ENCODE results near the gene ADCY10.
"Not testable (repeated sequence)": the region's sequence is repeated elsewhere in the genome, so short reads cannot be mapped to it uniquely, and the experiment has no call there.

ADCY10 gene

DNA sequence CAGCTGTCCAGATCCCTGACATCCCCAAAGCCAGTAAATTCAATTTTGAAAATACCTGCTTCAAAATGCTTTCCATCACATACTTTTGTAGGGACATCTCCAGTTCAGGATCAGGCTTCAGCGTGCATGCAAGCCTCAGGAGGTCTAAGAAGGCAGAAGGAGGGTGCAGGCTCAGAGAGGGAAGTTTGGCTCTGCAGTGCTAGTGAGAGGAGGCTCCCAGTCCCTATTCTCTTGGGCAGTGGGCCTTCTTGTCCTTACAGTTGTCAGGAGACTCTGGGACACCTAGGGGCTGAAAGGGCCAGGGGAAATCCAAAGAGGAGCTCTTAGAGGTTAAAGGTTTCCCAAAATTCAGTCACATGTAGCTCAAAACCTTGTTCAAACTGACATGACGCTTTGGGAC lies 20.1 kb downstream of the ADCY10 start:
- DNase-seq (ENCODE audit: low read depth in 2 of 3, low spot score in 1 of 3): no peak

DNA sequence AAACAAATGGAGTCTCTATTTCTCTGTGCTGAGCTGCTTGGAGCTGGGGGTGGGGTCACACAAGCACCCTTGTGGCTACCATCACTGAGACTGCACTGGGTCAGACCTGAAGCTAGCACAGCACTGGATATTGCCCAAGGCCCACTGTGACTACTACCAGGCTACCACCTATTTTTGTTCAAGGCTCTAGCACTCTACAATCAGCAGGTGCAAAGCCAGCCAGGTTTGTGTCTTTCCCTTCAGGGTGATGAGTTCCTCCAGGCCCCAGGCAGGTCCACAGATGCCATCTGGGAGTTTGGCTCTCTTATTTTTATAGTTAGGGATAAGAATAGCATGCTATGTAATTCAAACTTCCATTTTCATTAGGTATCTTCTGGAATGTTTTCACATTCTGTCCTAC lies 23.5 kb downstream of the ADCY10 start:
- DNase-seq (ENCODE audit: low read depth in 2 of 3, low spot score in 1 of 3): no peak

DNA sequence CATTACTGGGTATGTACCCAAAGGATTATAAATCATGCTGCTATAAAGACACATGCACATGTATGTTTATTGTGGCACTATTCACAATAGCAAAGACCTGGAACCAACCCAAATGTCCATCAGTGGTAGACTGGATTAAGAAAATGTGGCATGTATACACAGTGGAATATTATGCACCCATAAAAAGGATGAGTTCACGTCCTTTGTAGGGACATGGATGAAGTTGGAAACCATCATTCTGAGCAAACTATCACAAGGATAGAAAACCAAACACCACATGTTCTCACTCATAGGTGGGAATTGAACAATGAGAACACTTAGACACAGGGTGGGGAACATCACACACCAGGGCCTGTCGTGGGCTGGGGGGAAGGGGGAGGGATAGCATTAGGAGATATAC lies 26.7 kb downstream of the ADCY10 start:
- not testable (repeated sequence) for DNase-seq (ENCODE audit: low read depth in 2 of 3, low spot score in 1 of 3)

DNA sequence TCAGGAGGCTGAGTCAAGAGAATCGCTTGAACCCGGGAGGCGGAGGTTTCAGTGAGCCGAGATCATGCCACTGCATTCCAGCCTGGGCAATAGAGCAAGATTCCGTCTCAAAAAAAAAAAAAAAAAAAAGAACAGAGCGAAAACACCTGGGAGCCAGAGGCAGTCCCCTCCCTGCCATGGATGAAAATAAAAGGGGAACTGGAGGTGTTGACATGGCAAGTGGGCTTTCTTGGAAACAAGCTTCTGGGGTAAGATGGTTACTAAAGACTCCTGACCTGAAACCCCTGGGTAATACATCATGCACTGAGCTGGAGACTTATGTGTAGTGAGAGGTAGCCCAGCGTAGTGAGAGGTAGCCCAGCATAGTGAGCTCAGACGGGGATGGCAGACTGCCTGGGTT lies 31.6 kb downstream of the ADCY10 start:
- no peak for DNase-seq (ENCODE audit: low read depth in 2 of 3, low spot score in 1 of 3)

DNA sequence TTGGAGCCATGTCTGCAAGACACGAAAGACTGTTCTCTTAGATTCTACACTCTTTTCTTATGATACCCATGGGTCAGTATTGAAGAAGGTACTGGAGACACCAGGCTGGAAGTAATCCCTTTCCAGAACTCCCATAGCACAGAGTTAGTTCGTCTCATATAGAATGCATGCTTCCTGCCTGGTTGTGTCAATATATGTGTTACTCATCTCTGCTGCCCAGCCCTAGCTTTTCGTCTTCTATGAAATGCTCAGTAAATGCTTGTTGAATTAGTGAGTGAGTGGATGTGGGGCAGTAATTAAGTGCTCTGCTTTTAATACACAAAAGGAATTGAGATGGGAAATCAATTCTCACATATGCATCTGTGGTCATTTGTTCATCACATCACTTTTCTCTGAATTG lies 32.1 kb downstream of the ADCY10 start:
- no peak for DNase-seq (ENCODE audit: low read depth in 2 of 3, low spot score in 1 of 3)

DNA sequence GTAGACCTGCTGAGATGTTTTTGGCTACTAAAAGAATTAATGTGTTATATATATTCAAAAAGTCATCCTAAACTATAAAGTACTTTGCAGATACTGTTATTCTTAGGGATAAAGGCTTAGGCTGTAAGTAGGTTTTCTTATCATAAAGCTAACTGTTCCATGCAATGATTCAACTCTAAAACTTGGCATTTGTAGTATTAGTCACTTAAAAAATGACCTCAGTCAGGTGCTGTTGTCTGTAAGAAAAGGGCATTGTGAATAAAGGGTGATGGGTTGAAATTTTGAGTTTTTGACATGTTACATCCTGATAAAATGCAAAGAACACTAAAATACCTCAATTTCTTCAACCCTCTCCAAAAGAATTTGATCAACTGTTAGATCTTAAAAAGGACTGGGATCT lies 32.9 kb downstream of the ADCY10 start:
- no peak for DNase-seq (ENCODE audit: low read depth in 2 of 3, low spot score in 1 of 3)

DNA sequence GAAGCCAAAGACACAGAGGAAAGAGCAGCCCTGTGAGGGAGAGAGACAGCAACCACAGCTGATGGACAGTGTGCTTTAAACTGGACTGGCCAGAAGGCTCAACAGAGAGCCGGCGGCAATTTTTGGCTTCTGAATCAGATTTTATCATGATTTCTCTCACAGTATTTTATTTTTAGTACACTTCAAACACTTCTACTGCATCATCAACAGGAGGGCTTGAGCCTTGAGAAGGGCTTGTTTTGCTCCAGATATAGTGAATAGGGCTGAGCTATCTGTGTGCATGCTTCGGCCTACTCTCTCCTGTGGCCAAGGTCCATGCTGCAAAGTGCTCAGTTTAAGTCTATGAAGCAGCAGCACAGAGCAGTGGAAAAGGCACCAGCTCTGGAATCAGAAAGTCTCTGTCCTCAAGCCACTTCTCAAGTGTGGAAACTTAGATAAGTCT lies 33.3 kb downstream of the ADCY10 start:
- DNase-seq (ENCODE audit: low read depth in 2 of 3, low spot score in 1 of 3): no peak

DNA sequence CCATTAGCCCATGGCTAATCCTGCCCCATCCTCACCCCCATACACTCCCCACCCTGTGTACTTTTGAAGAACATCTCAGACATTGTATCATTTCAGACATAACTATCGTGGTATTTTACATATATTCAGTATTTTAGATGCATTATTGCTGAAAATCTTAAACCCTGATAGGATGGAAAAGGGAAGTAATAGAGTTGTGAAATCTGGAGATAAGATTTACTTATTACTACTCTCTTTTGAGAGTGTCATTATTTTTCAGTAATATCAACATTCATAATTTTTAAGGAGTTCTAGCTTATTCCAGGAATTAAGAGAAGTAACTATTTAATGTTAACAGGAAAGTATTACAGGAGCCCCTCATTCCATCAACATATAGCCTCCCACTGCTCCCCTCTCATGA lies 34.4 kb downstream of the ADCY10 start:
- DNase-seq (ENCODE audit: low read depth in 2 of 3, low spot score in 1 of 3): no peak

DNA sequence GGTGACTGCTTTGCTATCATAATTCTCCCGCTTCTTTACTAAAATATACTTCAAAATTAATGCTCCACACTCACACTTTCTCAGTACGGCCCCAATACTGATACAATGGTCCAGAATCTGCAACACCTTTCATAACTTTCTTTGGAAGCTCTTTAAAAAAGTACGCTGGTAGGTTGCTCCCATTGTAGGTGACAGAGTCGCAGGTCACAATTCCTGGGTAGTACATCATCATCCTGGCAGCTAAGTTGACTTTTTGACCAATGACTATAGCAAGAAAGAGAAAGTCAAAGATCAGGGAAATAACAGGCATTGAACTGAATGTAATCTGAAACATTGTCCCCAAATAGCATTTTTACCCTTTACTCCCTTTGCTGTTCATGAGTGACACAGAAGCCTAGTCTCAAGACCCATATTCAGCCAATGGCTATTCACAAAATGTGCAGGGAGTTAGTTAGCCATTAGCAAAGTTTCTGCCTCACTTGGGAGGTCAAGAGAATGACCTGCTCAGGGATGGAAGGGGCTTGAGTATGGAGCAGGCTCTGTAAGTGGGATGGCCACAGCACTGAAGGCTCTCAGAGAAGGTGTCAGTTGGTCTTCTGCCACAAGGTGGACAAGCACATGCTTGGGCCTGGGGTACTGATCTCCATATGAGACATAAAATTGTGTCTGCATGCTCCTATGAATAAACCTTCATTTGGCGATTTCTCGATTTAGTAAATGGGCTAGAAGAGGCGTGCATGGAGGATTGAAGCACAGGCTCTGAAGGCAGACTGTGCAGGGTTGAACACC lies 35.4 kb downstream of the ADCY10 start:
- no peak for DNase-seq (ENCODE audit: low read depth in 2 of 3, low spot score in 1 of 3)

DNA sequence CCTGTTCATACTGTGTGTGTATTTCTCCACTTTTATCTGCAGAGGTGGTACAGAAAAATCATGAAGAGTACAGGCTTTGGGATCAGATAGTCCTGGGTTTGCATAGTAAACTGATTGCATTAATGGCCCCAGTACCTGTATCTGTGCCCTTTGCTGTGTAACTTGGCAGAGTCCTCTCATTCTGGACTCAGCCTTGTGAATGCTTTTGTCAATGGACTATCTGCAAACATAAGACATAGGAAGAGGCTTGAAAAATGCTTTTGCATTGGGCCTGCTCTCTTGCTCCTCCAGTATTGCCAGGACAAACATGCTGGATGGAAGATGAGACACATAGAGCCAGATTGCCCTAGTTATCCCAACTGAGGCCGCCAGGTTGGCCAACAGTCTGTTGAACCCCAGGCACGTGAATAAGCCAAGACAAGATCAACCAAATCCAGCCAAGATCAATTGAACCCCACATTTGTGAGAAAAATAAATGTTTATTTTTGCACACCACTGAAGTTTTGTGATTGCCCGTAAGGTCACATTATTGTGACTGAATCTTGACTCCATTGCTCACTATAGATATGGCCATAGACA lies 37.2 kb downstream of the ADCY10 start:
- no peak for DNase-seq (ENCODE audit: low read depth in 2 of 3, low spot score in 1 of 3)

DNA sequence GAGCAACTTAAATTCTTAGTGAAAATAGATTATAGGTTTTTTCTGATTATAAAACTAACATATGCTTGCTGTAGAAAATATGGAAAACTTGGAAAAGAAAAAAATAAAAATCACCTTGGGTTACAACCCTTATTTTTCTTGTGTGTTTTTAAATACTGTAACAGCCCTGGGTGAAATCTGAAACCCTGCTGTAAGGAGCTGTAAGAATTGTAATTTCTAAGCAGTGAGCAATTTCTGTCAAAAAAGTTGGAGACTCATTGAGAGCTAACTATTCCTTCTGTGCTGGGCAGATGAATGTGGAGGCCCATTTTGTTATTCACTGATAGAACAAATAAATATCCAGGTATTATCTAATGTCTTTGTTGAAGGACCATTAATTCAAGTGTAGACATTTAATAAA lies 42.6 kb downstream of the ADCY10 start:
- DNase-seq (ENCODE audit: low read depth in 2 of 3, low spot score in 1 of 3): no peak

DNA sequence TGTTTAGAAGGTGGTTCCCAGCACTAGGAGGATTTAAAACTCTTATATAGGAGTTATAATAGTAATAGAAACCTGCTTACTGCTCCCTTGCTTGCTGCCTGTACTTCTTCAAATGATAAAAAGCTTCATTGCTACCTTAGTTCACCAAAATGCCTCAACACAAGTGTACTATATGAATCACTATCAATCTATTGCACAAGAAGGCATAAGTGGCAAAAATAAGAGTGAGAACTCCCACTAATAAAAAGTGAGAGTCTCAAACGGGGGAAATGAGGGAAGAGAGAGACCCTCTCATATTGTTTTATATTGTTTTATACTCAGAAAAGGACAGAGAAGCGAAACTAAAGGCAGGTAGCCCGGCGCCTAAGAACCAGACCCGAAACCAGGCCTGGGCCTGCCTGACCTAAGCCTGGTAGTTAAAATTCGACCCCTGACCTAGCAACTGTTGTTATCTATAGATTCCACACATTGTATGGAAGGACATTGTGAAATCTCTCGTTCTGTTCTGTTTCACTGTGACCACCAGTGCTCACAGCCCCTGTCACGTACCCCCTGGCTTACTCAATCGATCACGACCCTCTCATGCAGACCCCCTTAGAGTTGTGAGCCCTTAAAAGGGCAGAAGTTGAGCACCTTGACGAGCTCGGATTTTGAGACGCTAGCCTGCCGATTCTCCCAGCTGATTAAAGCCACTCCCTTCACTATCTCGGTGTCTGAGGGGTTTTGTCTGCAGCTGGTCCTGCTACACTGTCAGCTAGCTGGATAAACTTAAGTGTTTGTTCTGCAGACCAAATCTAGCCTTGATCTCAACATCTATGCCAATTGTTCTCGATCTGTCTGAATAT lies 44.6 kb downstream of the ADCY10 start:
- not testable (repeated sequence) for DNase-seq (ENCODE audit: low read depth in 2 of 3, low spot score in 1 of 3)

DNA sequence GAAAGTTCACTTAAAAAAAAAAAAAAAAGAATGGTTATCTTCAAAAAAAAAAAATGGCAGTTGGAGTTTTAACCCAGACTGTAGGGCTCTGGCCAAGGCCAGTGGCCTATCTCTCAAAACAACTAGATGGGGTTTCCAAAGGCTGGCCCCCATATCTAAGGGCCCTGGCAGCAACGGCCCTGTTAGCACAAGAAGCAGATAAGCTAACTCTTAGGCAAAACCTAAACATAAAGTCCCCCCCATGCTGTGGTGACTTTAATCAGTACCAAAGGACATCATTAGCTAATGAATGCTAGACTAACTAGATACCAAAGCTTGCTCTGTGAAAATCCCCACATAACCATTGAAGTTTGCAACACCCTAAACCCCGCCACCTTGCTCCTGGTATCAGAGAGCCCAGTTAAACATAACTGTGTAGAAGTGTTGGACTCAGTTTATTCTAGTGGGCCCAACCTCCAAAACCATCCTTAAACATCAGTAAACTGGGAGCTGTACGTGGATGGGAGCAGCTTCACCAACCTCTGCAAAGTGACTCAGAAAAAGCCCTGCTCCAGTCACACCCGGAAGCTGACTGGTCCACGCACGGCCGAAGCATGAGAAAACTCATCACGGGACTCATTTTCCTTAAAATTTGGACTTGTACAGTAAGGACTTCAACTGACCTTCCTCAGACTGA lies 47.1 kb downstream of the ADCY10 start:
- not testable (repeated sequence) for DNase-seq (ENCODE audit: low read depth in 2 of 3, low spot score in 1 of 3)

DNA sequence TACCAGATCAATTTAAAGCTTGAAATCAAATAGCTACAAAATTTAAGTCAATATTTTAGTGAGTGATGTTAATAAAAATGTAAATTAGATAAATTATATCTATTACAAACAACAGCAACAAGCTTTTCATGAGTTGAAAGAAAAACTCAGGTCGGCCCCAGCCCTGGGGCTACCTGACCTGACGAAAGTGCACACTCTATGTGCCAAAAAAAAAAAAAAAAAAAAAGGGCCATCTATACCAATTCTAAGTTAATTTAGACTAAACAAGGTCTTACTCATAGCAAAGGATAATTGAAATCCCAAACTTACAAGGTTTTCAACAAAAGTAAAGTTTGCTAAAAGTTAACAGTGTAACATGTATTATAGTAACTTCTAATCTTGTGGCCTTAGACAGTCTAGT lies 47.6 kb downstream of the ADCY10 start:
- DNase-seq (ENCODE audit: low read depth in 2 of 3, low spot score in 1 of 3): not testable (repeated sequence)

DNA sequence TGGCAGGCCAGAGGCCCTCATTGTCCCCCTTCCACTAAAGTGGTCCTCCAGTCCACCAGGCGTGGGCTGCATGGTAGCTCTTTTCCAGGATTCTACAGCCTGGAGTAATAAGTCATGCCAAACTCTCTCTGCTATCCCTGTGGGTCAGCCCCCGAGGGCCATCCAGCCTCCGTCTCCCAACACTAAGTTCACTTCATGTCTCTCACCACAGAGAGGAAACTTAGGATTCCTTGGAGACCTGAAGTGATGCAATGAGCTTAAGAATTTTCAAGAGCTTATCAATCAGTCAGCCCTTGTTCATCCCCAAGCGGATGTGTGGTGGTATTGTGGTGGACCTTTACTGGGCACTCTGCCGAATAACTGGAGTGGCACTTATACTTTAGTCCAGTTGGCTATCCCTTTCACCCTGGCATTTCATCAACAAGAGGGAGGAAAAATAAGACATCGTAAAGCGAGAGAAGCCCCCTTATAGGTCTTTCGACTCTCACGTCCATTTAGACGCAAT lies 48.1 kb downstream of the ADCY10 start:
- not testable (repeated sequence) for DNase-seq (ENCODE audit: low read depth in 2 of 3, low spot score in 1 of 3)

DNA sequence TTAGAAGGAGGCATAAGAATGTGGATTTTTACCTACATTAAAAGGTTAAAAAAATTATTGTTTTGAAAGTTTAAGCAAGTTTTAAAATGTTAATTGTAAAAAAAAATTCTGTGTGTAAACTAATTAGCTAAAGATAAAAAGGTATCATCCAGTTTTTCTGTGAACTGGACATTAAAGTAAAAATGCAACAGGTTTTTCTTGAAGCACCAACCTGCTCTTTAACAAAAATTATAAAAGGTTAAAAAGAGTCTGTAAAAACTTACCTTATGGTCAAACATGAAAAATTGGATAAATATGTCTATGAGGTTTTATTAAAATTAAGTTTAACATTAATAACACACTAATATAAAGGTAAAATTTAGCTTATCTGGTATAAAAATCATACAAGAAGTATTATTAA lies 48.7 kb downstream of the ADCY10 start:
- DNase-seq (ENCODE audit: low read depth in 2 of 3, low spot score in 1 of 3): not testable (repeated sequence)

DNA sequence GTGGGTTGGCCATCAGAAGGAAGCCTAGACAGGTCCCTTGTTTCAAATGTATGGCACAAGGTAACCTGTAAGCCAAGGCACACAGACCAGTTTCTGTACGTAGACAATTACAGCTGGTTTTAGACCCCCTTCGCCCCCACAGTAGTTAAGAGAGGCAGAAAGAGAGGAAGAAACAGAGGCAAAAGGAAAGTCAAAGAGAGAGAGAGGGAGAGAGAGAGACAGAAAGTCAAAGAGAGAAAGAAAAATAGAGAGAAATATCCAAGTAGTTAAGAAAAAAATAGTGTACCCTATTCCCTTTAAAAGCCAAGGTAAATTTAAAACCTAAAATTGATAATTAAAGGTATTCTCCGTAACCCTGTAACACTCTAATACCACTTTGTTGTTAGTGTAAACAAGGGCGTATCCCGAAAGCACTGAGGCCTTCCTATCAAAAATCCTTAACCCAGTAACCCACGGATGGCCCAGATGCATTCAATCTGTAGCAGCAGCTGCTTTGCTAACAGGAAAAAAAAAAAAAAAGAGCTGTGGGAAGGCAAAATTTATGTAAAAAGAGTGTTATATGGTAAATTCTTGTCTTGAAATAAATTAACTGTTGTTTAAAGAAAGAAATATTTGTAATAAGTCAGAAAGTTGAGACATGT lies 49.4 kb downstream of the ADCY10 start:
- DNase-seq (ENCODE audit: low read depth in 2 of 3, low spot score in 1 of 3): no peak

DNA sequence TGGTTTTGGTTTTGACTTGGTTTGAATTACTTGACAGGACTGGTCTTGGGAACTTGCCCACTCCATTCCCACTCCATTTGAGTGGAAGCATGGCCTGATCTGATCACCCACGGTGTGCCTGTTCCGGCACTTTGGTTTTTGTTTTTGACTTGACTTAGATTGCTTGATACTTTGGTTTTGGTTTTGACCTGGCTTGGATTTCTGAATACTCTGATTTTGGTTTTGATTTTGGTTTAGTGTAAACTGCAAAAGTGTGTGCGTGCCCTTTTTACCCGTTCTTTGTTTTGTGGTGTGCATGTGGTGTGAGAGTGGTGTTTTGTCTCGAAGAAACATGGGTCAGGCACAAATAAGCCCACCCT lies 50.0 kb downstream of the ADCY10 start:
- DNase-seq (ENCODE audit: low read depth in 2 of 3, low spot score in 1 of 3): no peak

DNA sequence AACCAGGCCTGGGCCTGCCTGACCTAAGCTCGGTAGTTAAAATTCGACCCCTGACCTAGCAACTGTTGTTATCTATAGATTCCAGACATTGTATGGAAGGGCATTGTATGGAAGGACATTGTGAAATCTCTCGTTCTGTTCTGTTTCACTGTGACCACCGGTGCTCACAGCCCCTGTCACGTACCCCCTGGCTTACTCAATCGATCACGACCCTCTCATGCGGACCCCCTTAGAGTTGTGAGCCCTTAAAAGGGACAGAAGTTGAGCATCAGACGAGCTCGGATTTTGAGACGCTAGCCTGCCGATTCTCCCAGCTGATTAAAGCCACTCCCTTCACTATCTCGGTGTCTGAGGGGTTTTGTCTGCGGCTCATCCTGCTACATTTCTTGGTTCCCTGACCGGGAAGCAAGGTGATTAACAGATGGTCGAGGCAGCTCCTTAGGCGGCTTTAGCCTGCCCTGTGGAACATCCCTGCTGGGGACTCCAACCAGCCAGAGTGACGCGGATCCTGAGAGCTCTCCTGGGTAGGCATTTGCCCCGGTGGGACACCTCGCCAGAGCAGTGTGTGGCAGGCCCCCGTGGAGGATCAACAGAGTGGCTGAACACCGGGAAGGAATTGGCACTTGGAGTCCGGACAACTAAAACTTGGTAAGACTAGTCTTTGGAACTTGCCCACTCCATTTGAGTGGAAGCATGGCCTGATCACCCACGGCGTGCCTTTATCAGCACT lies 50.6 kb downstream of the ADCY10 start:
- DNase-seq (ENCODE audit: low read depth in 2 of 3, low spot score in 1 of 3): not testable (repeated sequence)

DNA sequence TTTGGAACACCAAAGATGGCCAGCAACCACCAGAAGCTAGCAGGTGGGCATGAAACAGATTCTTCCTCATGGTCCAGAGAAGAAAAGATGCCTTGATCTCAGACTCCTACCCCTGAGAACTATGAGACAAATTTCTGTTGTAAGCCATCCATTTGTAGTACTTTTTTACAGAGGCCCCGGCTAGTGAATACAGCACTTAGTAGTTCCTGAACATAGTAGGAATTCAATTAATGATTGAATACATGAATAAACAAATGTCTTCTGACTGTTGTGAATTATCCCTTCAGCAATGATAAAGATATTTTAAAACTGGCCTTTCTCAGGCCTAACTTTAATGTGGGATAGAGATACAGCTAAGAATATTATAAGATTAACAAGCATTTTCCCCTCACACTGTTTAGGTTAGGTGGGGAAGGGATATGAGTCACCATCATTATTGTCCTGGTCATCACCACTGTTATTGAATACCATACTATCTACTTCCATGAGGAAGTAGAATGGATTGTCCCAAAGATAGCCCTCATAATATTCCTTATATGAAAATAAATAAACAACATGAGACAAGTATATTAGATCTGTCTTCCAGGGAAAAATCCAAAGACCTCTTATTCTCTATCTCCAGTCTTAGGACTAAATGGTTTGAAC lies 51.4 kb downstream of the ADCY10 start:
- DNase-seq (ENCODE audit: low read depth in 2 of 3, low spot score in 1 of 3): no peak

Measured in stimulated activated CD4-positive, alpha-beta T cell treated with anti-CD3 and anti-CD28 coated beads, Interleukin-12 subunit alpha, Interleukin-12 subunit beta, amount 100 ng/mL, for 48 hours (primary cell).